Measurements from ENCODE around the gene GNAZ. TPM values are rescaled to one million over a fixed set of nuclear protein-coding genes. Genes with fewer than 3 reads are reported as not detected.

Gene GNAZ
- polyA plus RNA-seq, 1 donor (not counting 4 experiments of a cell fraction or from before 2014, with no cell fraction given), result 0.03 TPM

GRCh38 chr22:23029521-23030228 is 40.6 kb upstream of the GNAZ start:
- Histone ChIP-seq H3K9me1 (ENCODE audit: control insufficient read depth, extremely low read depth, insufficient read depth, low read length) (no peaks in the 10 kb centered on the region), H3K79me2 (ENCODE audit: control insufficient read depth, insufficient read depth, low read length) (no peaks in the 10 kb centered on the region), H2AFZ (ENCODE audit: control insufficient read depth, low read length) (no peak overlapping the region), H3K36me3 (ENCODE audit: control insufficient read depth in 2 of 2, extremely low read depth in 1 of 2, insufficient read depth in 2 of 2, low read length in 2 of 2) (no peaks in the 10 kb centered on the region), H3K4me1 (ENCODE audit: control insufficient read depth, extremely low read depth, insufficient read depth, low read length) (no peaks in the 10 kb centered on the region), H3K9ac (ENCODE audit: control insufficient read depth, extremely low read depth, insufficient read depth, low read length) (no peak overlapping the region), H3K9me3 (ENCODE audit: control insufficient read depth, low read depth, low read length) (no peaks in the 10 kb centered on the region), H3K4me2 (ENCODE audit: control insufficient read depth, extremely low read depth, insufficient read depth, low read depth, low read length) (no peak overlapping the region), H3K4me3 (ENCODE audit: control insufficient read depth in 2 of 3, extremely low read depth in 1 of 3, insufficient read depth in 2 of 3, low read depth in 1 of 3, low read length in 3 of 3) (no peak overlapping the region), H3K27ac (ENCODE audit: control insufficient read depth, insufficient read depth, low read length) (no peak overlapping the region), H3K27me3 (ENCODE audit: control insufficient read depth, extremely low read depth, insufficient read depth, low read length) (no peaks in the 10 kb centered on the region), H4K20me1 (ENCODE audit: control insufficient read depth, extremely low read depth, insufficient read depth, low read length) (no peaks in the 10 kb centered on the region)
- dilution Hi-C loops (cut with MboI; ENCODE audit: extremely low pct_ligation_motif_present, low sequenced_read_pairs), result no loop called here
- FAIRE-seq, result no peak
- TF ChIP-seq EZH2 (IDR thresholded peaks at IDR 0.05; ENCODE audit: low read length) (no peak), CTCF (optimal IDR thresholded peaks at IDR 0.05 in 1 of 3, IDR thresholded peaks at IDR 0.05 in 1 of 3, conservative IDR thresholded peaks at IDR 0.05 in 1 of 3; ENCODE audit: extremely low read depth in 1 of 3, insufficient read depth in 2 of 3, low read length in 3 of 3) (no peak)
- no peak for DNase-seq (ENCODE audit: low read depth, low spot score)

DNA sequence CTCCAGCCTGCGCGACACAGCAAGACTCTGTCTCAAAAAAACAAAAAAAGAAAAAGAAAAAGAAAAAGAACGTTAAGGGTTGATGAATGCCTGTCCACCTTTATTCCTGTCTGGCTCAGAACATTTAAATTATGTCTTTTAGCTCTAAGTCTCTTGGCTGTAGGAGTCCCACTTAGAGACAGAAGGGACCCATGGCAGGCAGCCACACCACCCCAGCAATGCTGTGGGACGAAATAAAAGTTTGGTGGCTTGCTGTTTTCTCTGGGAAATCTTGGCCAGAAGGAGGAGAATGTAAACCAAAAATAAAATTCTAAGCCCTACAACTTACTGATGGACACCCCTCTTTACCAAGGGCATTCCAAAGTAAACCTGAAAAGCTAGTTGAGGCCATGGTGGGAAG is 38.9 kb upstream of the GNAZ start:
- H3K27ac ChIP-seq (ENCODE audit: control insufficient read depth, insufficient read depth, low read length), result no peak overlapping the region
- no peak overlapping the region for H3K4me2 ChIP-seq (ENCODE audit: control insufficient read depth, extremely low read depth, insufficient read depth, low read depth, low read length)
- no peaks in the 10 kb centered on the region for H3K9me3 ChIP-seq (ENCODE audit: control insufficient read depth, low read depth, low read length)
- no peak overlapping the region for H2AFZ ChIP-seq (ENCODE audit: control insufficient read depth, low read length)
- H3K9me1 ChIP-seq (ENCODE audit: control insufficient read depth, extremely low read depth, insufficient read depth, low read length), result no peaks in the 10 kb centered on the region
- no peak overlapping the region for H3K9ac ChIP-seq (ENCODE audit: control insufficient read depth, extremely low read depth, insufficient read depth, low read length)
- H4K20me1 ChIP-seq (ENCODE audit: control insufficient read depth, extremely low read depth, insufficient read depth, low read length), result no peaks in the 10 kb centered on the region
- H3K4me3 ChIP-seq (ENCODE audit: control insufficient read depth in 2 of 3, extremely low read depth in 1 of 3, insufficient read depth in 2 of 3, low read depth in 1 of 3, low read length in 3 of 3), result no peak overlapping the region
- dilution Hi-C loops (cut with MboI; ENCODE audit: extremely low pct_ligation_motif_present, low sequenced_read_pairs), result no loop called here
- DNase-seq (ENCODE audit: low read depth, low spot score) (no peak), FAIRE-seq (no peak)
- H3K4me1 ChIP-seq (ENCODE audit: control insufficient read depth, extremely low read depth, insufficient read depth, low read length), result no peaks in the 10 kb centered on the region
- H3K79me2 ChIP-seq (ENCODE audit: control insufficient read depth, insufficient read depth, low read length), result no peaks in the 10 kb centered on the region
- TF ChIP-seq CTCF (optimal IDR thresholded peaks at IDR 0.05 in 1 of 3, IDR thresholded peaks at IDR 0.05 in 1 of 3, conservative IDR thresholded peaks at IDR 0.05 in 1 of 3; ENCODE audit: extremely low read depth in 1 of 3, insufficient read depth in 2 of 3, low read length in 3 of 3), result no peak
- H3K27me3 ChIP-seq (ENCODE audit: control insufficient read depth, extremely low read depth, insufficient read depth, low read length), result no peaks in the 10 kb centered on the region
- H3K36me3 ChIP-seq (ENCODE audit: control insufficient read depth in 2 of 2, extremely low read depth in 1 of 2, insufficient read depth in 2 of 2, low read length in 2 of 2), result no peaks in the 10 kb centered on the region

Data from keratinocyte (primary cell).